Activated CD4-positive, alpha-beta T cell treated with anti-CD3 and anti-CD28 coated beads, Interleukin-10, Interleukin-2, amounts not matched to agents 100 ng/mL and 50 ng/mL, durations not matched to agents 16 hours and 8 hours (primary cell): ENCODE data around the gene FYCO1.
"Not testable (repeated sequence)": the region's sequence is repeated elsewhere in the genome, so short reads cannot be mapped to it uniquely, and the experiment has no call there.

ENCODE experiments used
- DNase-seq: peaks from one replicate; pipeline ENCODE4 v3.0.0-alpha.2; 2020

Gene FYCO1

GRCh38 chr3:45995236-45996192 lies at the start of gene FYCO1:
FYCO1 (minus strand) TSS chr3:45995824; CDS start chr3:45984910, 10,914 bp downstream.
- peak; percentile 93 for DNase-seq

DNA sequence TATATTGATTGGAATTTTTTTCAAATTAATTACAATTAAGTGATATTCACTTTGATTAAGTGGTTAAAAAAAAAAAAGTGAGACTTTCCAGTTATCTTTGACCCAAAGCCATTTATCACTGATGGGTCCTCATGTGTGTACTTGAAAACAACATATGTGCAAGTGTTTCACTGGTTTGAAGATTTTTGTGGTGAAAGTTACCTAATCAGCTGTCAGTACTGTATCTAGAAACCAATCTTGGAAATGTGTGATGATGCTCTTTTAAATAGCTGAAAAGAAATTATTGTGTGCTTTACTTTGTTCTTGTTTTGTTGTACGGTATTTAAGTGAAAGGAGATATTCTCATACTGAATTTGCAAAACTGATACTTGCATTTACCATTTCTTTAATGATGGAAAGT lies 43.3 kb upstream of the FYCO1 start:
- no peak for DNase-seq

DNA sequence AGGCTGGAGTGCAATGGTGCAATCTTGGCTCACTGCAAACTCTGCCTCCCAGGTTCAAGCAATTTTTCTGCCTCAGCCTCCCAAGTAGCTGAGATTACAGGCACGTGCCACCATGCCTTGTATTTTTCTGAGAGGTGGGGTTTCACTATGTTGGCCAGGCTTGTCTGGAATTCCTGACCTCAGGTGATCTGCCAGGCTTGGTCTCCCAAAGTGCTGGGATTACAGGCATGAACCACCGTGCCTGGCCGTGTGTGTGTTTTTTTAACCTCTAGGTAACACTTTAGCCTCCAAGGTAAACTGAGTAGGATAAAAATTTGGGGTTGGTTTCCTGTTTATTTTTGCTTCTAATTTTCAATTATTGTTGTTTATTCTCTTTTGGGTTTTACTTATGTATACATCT lies 42.4 kb upstream of the FYCO1 start:
- DNase-seq, result not testable (repeated sequence)

GRCh38 chr3:46036191-46036590 lies 40.6 kb upstream of the FYCO1 start:
- no peak for DNase-seq

DNA sequence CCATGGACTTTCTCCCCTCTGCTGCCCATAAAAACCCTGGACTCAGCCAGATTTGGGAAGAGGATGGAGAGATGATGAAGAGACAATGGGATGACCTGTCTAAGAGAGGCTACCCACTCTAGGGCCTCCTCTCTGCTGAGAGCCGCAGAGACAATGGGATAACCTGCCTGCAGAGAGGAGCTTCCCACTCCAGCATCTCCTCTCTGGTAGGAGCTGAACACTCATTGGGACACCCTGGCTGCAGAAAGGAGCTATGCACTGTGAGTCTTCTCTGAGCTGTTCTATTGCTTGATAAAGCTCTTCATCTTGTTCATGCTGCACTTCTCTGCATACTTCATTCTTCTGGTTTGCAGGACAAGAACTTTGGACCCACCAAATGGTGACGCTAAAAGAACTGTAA lies 36.1 kb upstream of the FYCO1 start:
- no peak for DNase-seq

DNA sequence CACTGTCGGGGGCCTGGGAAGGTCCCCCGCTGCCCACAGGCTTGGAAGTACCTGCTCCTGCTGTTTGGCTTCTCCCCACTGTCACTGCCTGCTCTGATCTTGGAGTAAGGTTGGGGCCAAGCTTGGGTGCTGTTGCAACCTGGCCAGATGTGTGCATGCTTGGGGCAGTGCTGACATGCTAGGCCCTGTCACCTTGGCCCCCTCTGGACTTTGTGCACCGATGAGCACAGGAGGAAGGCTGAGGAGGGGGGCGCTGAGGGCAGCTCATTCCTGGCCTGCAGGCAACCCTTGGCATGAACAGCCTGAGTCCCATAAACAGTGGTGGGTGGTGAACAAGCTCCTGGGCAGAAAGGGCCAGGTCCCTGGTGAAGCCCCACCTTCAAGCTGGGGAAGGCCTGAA lies 35.6 kb upstream of the FYCO1 start:
- no peak for DNase-seq

DNA sequence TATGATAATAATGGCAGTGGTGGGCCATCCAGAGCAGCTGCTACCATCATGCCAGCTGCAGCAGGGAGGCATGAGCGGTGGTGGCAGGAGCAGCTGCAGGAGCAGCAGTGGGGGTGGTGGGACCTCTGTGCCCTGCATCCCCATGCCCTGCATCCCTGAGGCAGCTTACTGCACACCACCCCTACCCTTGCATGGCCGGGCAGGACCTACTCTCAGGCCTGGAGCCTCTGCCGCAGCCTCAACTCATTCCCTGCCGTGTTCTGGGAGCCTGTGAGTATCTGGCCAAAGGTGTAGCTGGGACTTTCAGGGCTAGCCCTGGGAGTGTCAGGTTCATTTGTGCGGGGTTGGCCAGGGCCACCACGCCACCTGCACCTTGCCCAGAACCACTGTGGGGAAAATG lies 35.0 kb upstream of the FYCO1 start:
- DNase-seq, result no peak

DNA sequence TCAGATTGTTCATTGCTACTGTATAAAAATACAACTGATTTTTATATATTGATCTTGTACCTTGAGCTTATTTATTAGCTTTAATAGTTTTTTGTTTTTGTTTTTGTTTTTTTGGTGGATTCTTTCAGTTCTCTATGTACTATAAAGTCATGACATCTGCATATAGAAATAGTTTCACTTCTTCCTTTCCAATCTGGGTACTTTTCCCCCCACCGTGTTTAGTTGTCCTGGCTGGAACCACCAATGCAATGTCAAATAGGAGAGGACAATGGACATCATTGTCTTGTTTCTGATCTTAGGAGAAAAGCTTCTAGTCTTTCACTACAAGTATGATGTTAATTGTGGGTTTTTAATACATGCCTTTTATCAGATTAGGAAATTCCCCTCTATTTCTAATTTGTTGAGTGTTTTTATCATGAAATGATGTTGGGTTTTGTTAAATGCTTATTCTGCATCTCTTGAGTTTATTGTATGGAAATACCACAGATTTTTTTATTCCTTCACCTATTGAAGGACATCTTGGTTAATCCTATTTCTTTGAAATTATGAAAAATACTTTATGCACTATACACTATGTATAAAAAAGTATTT lies 34.4 kb upstream of the FYCO1 start:
- DNase-seq, result no peak

- DNase-seq, result no peak
These were observed 32.2 kb upstream of the FYCO1 start for GRCh38 chr3:46027736-46028397.

GRCh38 chr3:46027021-46027705 lies 31.5 kb upstream of the FYCO1 start, which contains the start of gene XCR1:
XCR1 (minus strand) TSS chr3:46027483; CDS start chr3:46021947, 5,536 bp downstream.
- no peak for DNase-seq

GRCh38 chr3:46025139-46025538 lies 29.5 kb upstream of the FYCO1 start:
- no peak for DNase-seq

GRCh38 chr3:46024131-46024530 lies 28.5 kb upstream of the FYCO1 start:
- no peak for DNase-seq

DNA sequence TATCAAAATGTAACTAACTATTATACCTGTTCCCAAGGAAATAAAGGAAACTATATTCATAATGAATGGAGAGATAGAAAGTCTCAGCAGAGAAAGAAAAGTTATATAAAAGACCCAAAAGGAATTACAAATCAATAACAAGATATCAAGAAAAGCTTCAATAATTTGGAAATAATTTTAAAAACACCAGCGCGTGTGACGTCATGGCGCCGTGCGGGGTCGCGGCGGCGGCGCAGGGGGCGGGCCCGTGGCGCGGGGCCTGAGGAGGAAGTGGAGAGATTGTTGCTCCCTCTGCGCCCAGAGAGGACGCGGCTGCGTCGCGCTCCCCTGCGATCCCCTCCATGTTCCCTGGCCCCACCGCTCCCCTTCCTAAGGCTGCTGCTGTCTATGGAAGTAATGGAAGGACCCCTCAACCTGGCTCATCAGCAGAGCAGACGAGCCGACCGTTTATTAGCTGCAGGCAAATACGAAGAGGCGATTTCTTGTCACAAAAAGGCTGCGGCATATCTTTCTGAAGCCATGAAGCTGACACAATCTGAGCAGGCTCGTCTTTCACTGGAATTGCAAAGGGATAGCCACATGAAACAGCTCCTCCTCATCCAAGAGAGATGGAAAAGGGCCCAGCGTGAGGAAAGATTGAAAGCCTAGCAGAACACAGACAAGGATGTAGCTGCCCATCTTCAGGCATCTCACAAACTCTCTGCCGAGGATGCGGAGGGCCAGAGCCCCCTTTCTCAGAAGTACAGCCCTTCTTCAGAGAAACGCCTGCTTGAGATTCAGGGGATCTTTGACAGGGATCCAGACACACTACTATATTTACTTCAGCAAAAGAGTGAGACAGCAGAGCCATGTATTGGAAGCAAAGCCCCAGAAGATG lies 27.5 kb upstream of the FYCO1 start:
- DNase-seq, result no peak

DNA sequence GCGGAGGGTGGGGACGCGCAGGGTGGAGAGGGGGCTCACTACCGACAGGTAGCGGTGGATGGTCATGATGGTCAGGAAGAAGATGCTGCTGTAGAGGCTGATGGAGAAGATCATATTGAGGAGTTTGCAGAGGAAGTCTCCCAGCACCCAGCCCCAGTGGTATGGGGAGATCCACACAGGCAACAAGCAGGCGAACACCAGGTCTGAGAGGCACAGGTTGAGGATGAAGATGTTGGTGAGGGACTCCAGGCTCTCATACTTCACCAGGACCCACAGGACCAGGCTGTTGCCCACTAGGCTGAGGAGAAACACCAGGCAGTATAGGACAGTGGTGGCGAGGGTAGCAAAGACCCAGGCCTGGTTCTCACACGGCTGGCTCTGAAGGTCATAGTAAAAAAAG lies 25.9 kb upstream of the FYCO1 start:
- DNase-seq, result no peak

- DNase-seq, result no peak
These were observed 25.3 kb upstream of the FYCO1 start for GRCh38 chr3:46020766-46021510.

- peak; percentile 56 for DNase-seq
These were observed 24.1 kb upstream of the FYCO1 start for GRCh38 chr3:46019707-46020106.

GRCh38 chr3:46017720-46018119 lies 22.1 kb upstream of the FYCO1 start:
- DNase-seq, result peak; percentile 16

- DNase-seq, result peak; percentile 14
These were observed 17.9 kb upstream of the FYCO1 start for GRCh38 chr3:46013316-46014094.

- DNase-seq, result no peak
These were observed 16.6 kb upstream of the FYCO1 start for GRCh38 chr3:46012246-46012645.

- DNase-seq, result peak; percentile 19
These were observed 15.0 kb upstream of the FYCO1 start for GRCh38 chr3:46010519-46011113.
